GM23338 (cell line): Measurements from ENCODE around the gene GPR22. TPM values are rescaled to one million over a fixed set of nuclear protein-coding genes. Genes with fewer than 3 reads are reported as not detected.

ENCODE experiments used
- ATAC-seq: fragments of 200-7000 bp; cut with Tn5 transposase; 3 replicates; pipeline ENCODE4 v1.9.1; 2020
- DNase-seq: peaks from one replicate; pipeline ENCODE4 v3.0.0-alpha.2; 2015; ENCODE audit warnings: low spot score
- H2AFZ ChIP-seq: fragments of 200-600 bp; sonication (generic); 2 replicates; pipeline ENCODE4 v1.8.0; 2016; ENCODE audit warnings: antibody characterized with exemption, mild to moderate bottlenecking, moderate library complexity
- H3F3A ChIP-seq: fragments of 200-600 bp; sonication (generic); replicated peaks from 2 replicates; pipeline ENCODE4 v1.8.0; 2017; ENCODE audit warnings: antibody characterized with exemption, mixed run types, low read depth
- H3K27ac ChIP-seq: fragments of 200-600 bp; sonication (generic); 2 replicates; pipeline ENCODE4 v1.6.1; 2016; ENCODE audit warnings: low read depth
- H3K27me3 ChIP-seq: fragments of 200-600 bp; sonication (generic); 2 replicates; pipeline ENCODE4 v1.8.0; 2016; ENCODE audit warnings: mild to moderate bottlenecking, mixed run types, moderate library complexity; ENCODE audit not compliant: insufficient read depth
- H3K36me3 ChIP-seq: fragments of 200-600 bp; sonication (generic); 2 replicates; pipeline ENCODE4 v1.8.0; 2016; ENCODE audit warnings: mild to moderate bottlenecking; ENCODE audit not compliant: insufficient read depth
- H3K4me1 ChIP-seq: fragments of 200-600 bp; sonication (generic); 2 replicates; pipeline ENCODE4 v1.8.0; 2016; ENCODE audit warnings: mild to moderate bottlenecking, moderate library complexity; ENCODE audit not compliant: insufficient read depth
- H3K4me2 ChIP-seq: fragments of 200-600 bp; sonication (generic); 2 replicates; pipeline ENCODE4 v1.7.1; 2017; ENCODE audit warnings: mixed run types
- H3K4me3 ChIP-seq: fragments of 200-600 bp; sonication (generic); 2 replicates; pipeline ENCODE4 v1.6.1; 2016; ENCODE audit warnings: mixed run types
- H3K79me2 ChIP-seq: fragments of 200-600 bp; sonication (generic); replicated peaks from 2 replicates; pipeline ENCODE4 v1.8.0; 2017; ENCODE audit warnings: mild to moderate bottlenecking; ENCODE audit not compliant: insufficient read depth
- H3K9me2 ChIP-seq: fragments of 200-600 bp; sonication (generic); 2 replicates; pipeline ENCODE4 v1.8.0; 2017; ENCODE audit not compliant: insufficient read depth
- H4K20me1 ChIP-seq: fragments of 200-600 bp; sonication (generic); replicated peaks from 2 replicates; pipeline ENCODE4 v1.8.0; 2017; ENCODE audit warnings: mild to moderate bottlenecking; ENCODE audit not compliant: insufficient read depth
- H3K27ac Mint-ChIP-seq: 2 replicates; pipeline ENCODE4 v1.8.0; 2020; ENCODE audit warnings: inconsistent platforms, mild to moderate bottlenecking, moderate library complexity, mixed read lengths
- H3K27me3 Mint-ChIP-seq: 3 replicates; pipeline ENCODE4 v1.8.0; 2022; ENCODE audit warnings: low read depth, mild to moderate bottlenecking, moderate library complexity, mixed read lengths, inconsistent platforms; ENCODE audit not compliant: insufficient read depth, poor library complexity
- H3K36me3 Mint-ChIP-seq: 3 replicates; pipeline ENCODE4 v1.8.0; 2021; ENCODE audit warnings: low read depth, mild to moderate bottlenecking, inconsistent platforms, moderate library complexity, mixed read lengths
- H3K4me1 Mint-ChIP-seq: 3 replicates; pipeline ENCODE4 v1.8.0; 2020; ENCODE audit warnings: mild to moderate bottlenecking, inconsistent platforms, mixed read lengths
- H3K4me3 Mint-ChIP-seq: 3 replicates; pipeline ENCODE4 v1.8.0; 2021; ENCODE audit warnings: moderate library complexity, mild to moderate bottlenecking, inconsistent platforms, mixed read lengths
- H3K9me3 Mint-ChIP-seq: 3 replicates; pipeline ENCODE4 v1.8.0; 2020; ENCODE audit warnings: moderate library complexity, mild to moderate bottlenecking, inconsistent platforms, mixed read lengths
- CREB1 ChIP-seq: fragments of 250-450 bp; sonication (Bioruptor Pico); IDR thresholded peaks from 2 replicates; pipeline ENCODE4 v1.5.0; 2020; ENCODE audit warnings: low read depth, mild to moderate bottlenecking, moderate library complexity
- CTCF ChIP-seq, 2 experiments: fragments of 200-600 bp in 1 of 2; sonication (generic) in 1 of 2; conservative IDR thresholded peaks; 2 replicates each; pipeline versions ENCODE4 v1.5.1 to v1.6.1; 2016 to 2017; ENCODE audit warnings: antibody characterized with exemption in 2 of 2, low read depth in 2 of 2, mild to moderate bottlenecking in 2 of 2, moderate library complexity in 1 of 2
- ETS1 ChIP-seq: IDR thresholded peaks from 2 replicates; pipeline ENCODE4 v1.6.1; 2016; ENCODE audit warnings: antibody characterized with exemption
- EZH2phosphoT487 ChIP-seq: fragments of 200-600 bp; sonication (generic); IDR thresholded peaks from one replicate; pipeline ENCODE4 v1.8.1; 2018; ENCODE audit warnings: antibody characterized with exemption; ENCODE audit not compliant: unreplicated experiment
- JUNB ChIP-seq: IDR thresholded peaks from one replicate; pipeline ENCODE4 v1.6.1; 2016; ENCODE audit warnings: antibody characterized with exemption; ENCODE audit not compliant: unreplicated experiment
- NANOG ChIP-seq: IDR thresholded peaks from 2 replicates; pipeline ENCODE4 v1.6.1; 2016; ENCODE audit warnings: antibody characterized with exemption, borderline replicate concordance
- POLR2AphosphoS5 ChIP-seq: IDR thresholded peaks from 2 replicates; pipeline ENCODE4 v1.6.1; 2016; ENCODE audit warnings: antibody characterized with exemption, low read depth
- REST ChIP-seq: IDR thresholded peaks from one replicate; pipeline ENCODE4 v1.6.1; 2018; ENCODE audit warnings: antibody characterized with exemption; ENCODE audit not compliant: unreplicated experiment
- STAT1 ChIP-seq: IDR thresholded peaks from one replicate; pipeline ENCODE4 v1.6.1; 2016; ENCODE audit warnings: antibody characterized with exemption; ENCODE audit not compliant: unreplicated experiment
- ZNF462 ChIP-seq: fragments of 250-450 bp; sonication (Bioruptor Pico); IDR thresholded peaks from 2 replicates; pipeline ENCODE4 v1.5.0; 2020; ENCODE audit warnings: mild to moderate bottlenecking, moderate library complexity
- polyA plus RNA-seq: library from polyadenylated mRNA; unstranded; fragments of >200 nt; fragmentation: Nextera tagmentation; extraction: Ambion mirVana; gene quantifications from 2 replicates; pipeline ENCODE4 v1.2.1, GENCODE V29; 2016
- total RNA-seq: library from RNA; depleted of rRNA; stranded (reverse); fragments of >200 nt; shearing (Covaris generic); gene quantifications from 2 replicates; pipeline ENCODE4 v1.2.3, GENCODE V29; 2014

Gene GPR22
- total and polyA plus RNA-seq, 2 experiments from 2014 or later: 3.4 TPM; not detected in 1

GRCh38 chr7:107494884-107495283 lies 25.0 kb downstream of the GPR22 start (continued):
- no peak for TF ChIP-seq CTCF (conservative IDR thresholded peaks at IDR 0.05; ENCODE audit: low read depth in 2 of 2)

- H3K36me3 ChIP-seq: no peaks in the 10 kb centered on the region
- H3K27ac Mint-ChIP-seq: no peak overlapping the region
- no peaks in the 10 kb centered on the region for H3K27me3 Mint-ChIP-seq
- no peak overlapping the region for H3K4me2 ChIP-seq
- no peaks in the 10 kb centered on the region for H3K4me1 ChIP-seq
- H2AFZ ChIP-seq: no peak overlapping the region
- no peak for ATAC-seq
- H3K27ac ChIP-seq: no peak overlapping the region
- peaks cover 43% of the 10 kb centered on the region for H3K79me2 ChIP-seq
- peaks cover 6% of the 10 kb centered on the region; the same call in 2 of the 3 replicates for H3K4me1 Mint-ChIP-seq
- no peak overlapping the region for H3K4me3 ChIP-seq
- no peaks in the 10 kb centered on the region for H4K20me1 ChIP-seq
- no peaks in the 10 kb centered on the region for H3K27me3 ChIP-seq
- H3F3A ChIP-seq: no peaks in the 10 kb centered on the region
- 0 out of 3 replicates have a peak, but pooled peaks cover 4% of the 10 kb centered on the region for H3K9me3 Mint-ChIP-seq
- H3K4me3 Mint-ChIP-seq: no peak overlapping the region
- peaks cover 5% of the 10 kb centered on the region; the same call in 1 of the 3 replicates for H3K36me3 Mint-ChIP-seq
- no peaks in the 10 kb centered on the region for H3K9me2 ChIP-seq
- DNase-seq: no peak
- TF ChIP-seq CTCF (conservative IDR thresholded peaks at IDR 0.05; ENCODE audit: low read depth in 2 of 2): no peak
- no peak for TF ChIP-seq EZH2phosphoT487
- no peak for TF ChIP-seq NANOG
- no peak for TF ChIP-seq CREB1
- TF ChIP-seq JUNB: no peak
- TF ChIP-seq REST: no peak
- TF ChIP-seq ETS1: no peak
- no peak for TF ChIP-seq STAT1
- TF ChIP-seq ZNF462 (CRISPR knock-in tag): no peak
- no peak for TF ChIP-seq POLR2AphosphoS5
These were observed 25.7 kb downstream of the GPR22 start for GRCh38 chr7:107495516-107495915.
